Upper lobe of right lung (tissue), 1 donor: Measurements from ENCODE around the gene HMGCL. TPM values are rescaled to one million over a fixed set of nuclear protein-coding genes. Genes with fewer than 3 reads are reported as not detected.

Experiments
- ATAC-seq: fragments of 200-7000 bp; cut with Tn5 transposase; one replicate; pipeline ENCODE4 v1.9.1; 2020; ENCODE audit warnings: mild to moderate bottlenecking, moderate library complexity
- DNase-seq: peaks from one replicate; pipeline ENCODE4 v3.0.0-alpha.2; 2020
- H3K27ac ChIP-seq: fragments of 200-600 bp; one replicate; pipeline ENCODE4 v1.8.0; 2022
- H3K27me3 ChIP-seq: fragments of 200-600 bp; one replicate; pipeline ENCODE4 v1.8.0; 2022; ENCODE audit warnings: mild to moderate bottlenecking
- H3K36me3 ChIP-seq: fragments of 200-600 bp; one replicate; pipeline ENCODE4 v1.8.0; 2022
- H3K4me1 ChIP-seq: fragments of 200-600 bp; one replicate; pipeline ENCODE4 v1.8.0; 2022
- H3K4me3 ChIP-seq: fragments of 200-600 bp; one replicate; pipeline ENCODE4 v1.8.0; 2022; ENCODE audit warnings: mild to moderate bottlenecking
- H3K9me3 ChIP-seq: fragments of 200-600 bp; one replicate; pipeline ENCODE4 v1.8.0; 2022
- CTCF ChIP-seq: fragments of 200-600 bp; IDR thresholded peaks from one replicate; pipeline ENCODE4 v1.8.0; 2022; ENCODE audit warnings: antibody characterized with exemption
- intact Hi-C: fragments of 100-400 bp; cut with DNase I; formaldehyde crosslinking; loops from one replicate; pipeline ENCODE4 v1.11.0; 2022
- total RNA-seq: library from RNA; stranded (reverse); fragmentation: NEBNext Ultra II Directional; extraction: Animal tissue kit (Norgen Biotek cat#: 25700); gene quantifications from one replicate; pipeline ENCODE4 v1.2.1, GENCODE V29; 2021
- donor health status: DM: no; HTN: yes; CAD: no; lungs with severe emphysema.

The HMGCL gene
- total RNA-seq, 1 donor from 2014 or later = 40.1 TPM

GRCh38 chr1:23792151-23792945 is 32.9 kb downstream of the HMGCL start:
- Histone ChIP-seq H3K27ac (peak overlapping the region; percentile 17), H3K36me3 (peaks cover 54% of the 10 kb centered on the region), H3K4me1 (peaks cover 25% of the 10 kb centered on the region), H3K4me3 (peak overlapping the region; percentile 91), H3K27me3 (no peaks in the 10 kb centered on the region), H3K9me3 (no peaks in the 10 kb centered on the region)
- peak; percentile 67 for DNase-seq
- intact Hi-C loops = no loop called here
- ATAC-seq = no peak
- TF ChIP-seq CTCF = no peak

- peak; percentile 72 for DNase-seq
- ATAC-seq = peak; percentile 31
- H3K36me3 ChIP-seq = peaks cover 55% of the 10 kb centered on the region
- TF ChIP-seq CTCF = no peak
- no peaks in the 10 kb centered on the region for H3K27me3 ChIP-seq
- H3K4me3 ChIP-seq = peak overlapping the region; percentile 91
- intact Hi-C loops = no loop called here
- H3K9me3 ChIP-seq = no peaks in the 10 kb centered on the region
- peaks cover 25% of the 10 kb centered on the region for H3K4me1 ChIP-seq
- peak overlapping the region; percentile 82 for H3K27ac ChIP-seq
Observed at GRCh38 chr1:23791516-23792047, 33.6 kb downstream of the HMGCL start.

- H3K4me3 ChIP-seq = peak within 1 kb of the TSS; percentile 91
- H3K27me3 ChIP-seq = no peaks in the 10 kb centered on the region
- DNase-seq = peak; percentile 97
- TF ChIP-seq CTCF = no peak
- intact Hi-C loops = no loop called here
- peak within 1 kb of the TSS; percentile 82 for H3K27ac ChIP-seq
- peaks cover 25% of the 10 kb centered on the region for H3K4me1 ChIP-seq
- peaks cover 56% of the 10 kb centered on the region for H3K36me3 ChIP-seq
- ATAC-seq = peak; percentile 92
- H3K9me3 ChIP-seq = no peaks in the 10 kb centered on the region
Observed at GRCh38 chr1:23790696-23791515, 34.3 kb downstream of the HMGCL start, which contains the start of gene LYPLA2. Gene LYPLA2, plus strand, starts transcription at chr1:23791145. Its CDS starts 1,538 bp downstream, at chr1:23792683.

- Histone ChIP-seq H3K4me3 (no peak overlapping the region), H3K27ac (no peak overlapping the region), H3K4me1 (peaks cover 24% of the 10 kb centered on the region), H3K27me3 (no peaks in the 10 kb centered on the region), H3K9me3 (no peaks in the 10 kb centered on the region), H3K36me3 (peaks cover 60% of the 10 kb centered on the region)
- ATAC-seq (no peak), DNase-seq (no peak)
- TF ChIP-seq CTCF = no peak
- intact Hi-C loops = no loop called here
Observed at GRCh38 chr1:23788695-23789094, 36.5 kb downstream of the HMGCL start.

GRCh38 chr1:23787701-23788100 is 37.5 kb downstream of the HMGCL start:
- no peak overlapping the region for H3K4me3 ChIP-seq
- no peaks in the 10 kb centered on the region for H3K27me3 ChIP-seq
- no peak for DNase-seq
- no peak for ATAC-seq
- no peak overlapping the region for H3K27ac ChIP-seq
- peaks cover 58% of the 10 kb centered on the region for H3K36me3 ChIP-seq
- intact Hi-C loops = no loop called here
- no peaks in the 10 kb centered on the region for H3K9me3 ChIP-seq
- TF ChIP-seq CTCF = no peak
- peaks cover 15% of the 10 kb centered on the region for H3K4me1 ChIP-seq
